ENCODE measurements around the gene SLC1A5. TPM values are rescaled to one million over a fixed set of nuclear protein-coding genes. Genes with fewer than 3 reads are reported as not detected.
"Not testable (repeated sequence)": the region's sequence is repeated elsewhere in the genome, so short reads cannot be mapped to it uniquely, and the experiment has no call there.

The SLC1A5 gene
- polyA plus RNA-seq, 1 of the 3 experiments (the other 2 are of a cell fraction), result 80.4 TPM

- Histone ChIP-seq H3F3A (replicated peaks; ENCODE audit: insufficient read depth) (peaks cover 22% of the 10 kb centered on the region), H3K9ac (no peak overlapping the region), H3K27ac (ENCODE audit: low read depth in 2 of 2, low read length in 1 of 2) (no peak overlapping the region), H3K9me3 (no peaks in the 10 kb centered on the region), H3K36me3 (replicated peaks in 1 of 2; ENCODE audit: control insufficient read depth in 1 of 2, insufficient read depth in 2 of 2, low read length in 1 of 2) (peaks cover 14 to 40% of the 10 kb centered on the region in 2 experiments), H2AFZ (ENCODE audit: low read depth) (no peak overlapping the region), H3K27me3 (ENCODE audit: insufficient read depth) (no peaks in the 10 kb centered on the region), H3K4me3 (ENCODE audit: low read depth in 2 of 2, low read length in 1 of 2) (no peak overlapping the region), H3K4me2 (no peak overlapping the region), H3K79me2 (ENCODE audit: insufficient read depth) (peaks cover 66% of the 10 kb centered on the region), H4K20me1 (ENCODE audit: insufficient read depth) (peaks cover 12% of the 10 kb centered on the region; the same call in 1 of the 2 replicates), H3K4me1 (ENCODE audit: control insufficient read depth in 1 of 2, insufficient read depth in 2 of 2, low read depth in 1 of 2, low read length in 1 of 2) (peaks cover 18 to 30% of the 10 kb centered on the region in 2 experiments; a peak in 3 of 4 replicates), H3K9me2 (no peaks in the 10 kb centered on the region)
- DNase-seq, result no peak
- CTCF ChIA-PET, result interaction anchor here (0.9 to 3.5 kb wide), 2 partner anchors 16 to 58 kb away, joined by 3 to 18 read pairs; no protein-coding TSS in a partner anchor
- no peak for TF ChIP-seq YY1 (IDR thresholded peaks at IDR 0.05; ENCODE audit: low read depth)
- TF ChIP-seq EP300 (IDR thresholded peaks at IDR 0.05; ENCODE audit: borderline replicate concordance in 1 of 2, low read depth in 1 of 2, low read length in 1 of 2), result no peak
- no peak for TF ChIP-seq ELF1 (IDR thresholded peaks at IDR 0.05)
- TF ChIP-seq TCF12 (IDR thresholded peaks at IDR 0.05), result no peak
- TF ChIP-seq, protein P1, sequence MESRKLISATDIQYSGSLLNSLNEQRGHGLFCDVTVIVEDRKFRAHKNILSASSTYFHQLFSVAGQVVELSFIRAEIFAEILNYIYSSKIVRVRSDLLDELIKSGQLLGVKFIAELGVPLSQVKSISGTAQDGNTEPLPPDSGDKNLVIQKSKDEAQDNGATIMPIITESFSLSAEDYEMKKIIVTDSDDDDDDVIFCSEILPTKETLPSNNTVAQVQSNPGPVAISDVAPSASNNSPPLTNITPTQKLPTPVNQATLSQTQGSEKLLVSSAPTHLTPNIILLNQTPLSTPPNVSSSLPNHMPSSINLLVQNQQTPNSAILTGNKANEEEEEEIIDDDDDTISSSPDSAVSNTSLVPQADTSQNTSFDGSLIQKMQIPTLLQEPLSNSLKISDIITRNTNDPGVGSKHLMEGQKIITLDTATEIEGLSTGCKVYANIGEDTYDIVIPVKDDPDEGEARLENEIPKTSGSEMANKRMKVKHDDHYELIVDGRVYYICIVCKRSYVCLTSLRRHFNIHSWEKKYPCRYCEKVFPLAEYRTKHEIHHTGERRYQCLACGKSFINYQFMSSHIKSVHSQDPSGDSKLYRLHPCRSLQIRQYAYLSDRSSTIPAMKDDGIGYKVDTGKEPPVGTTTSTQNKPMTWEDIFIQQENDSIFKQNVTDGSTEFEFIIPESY (IDR thresholded peaks at IDR 0.05; ENCODE audit: borderline replicate concordance, low read depth), result no peak
- no peak for TF ChIP-seq GABPA (IDR thresholded peaks at IDR 0.05; ENCODE audit: low read depth)
- TF ChIP-seq CHD2 (IDR thresholded peaks at IDR 0.05; ENCODE audit: low read length, partially characterized antibody), result no peak
- no peak for TF ChIP-seq CTCF (IDR thresholded peaks at IDR 0.05)
- TF ChIP-seq FOXJ3 (CRISPR knock-in tag; IDR thresholded peaks at IDR 0.05), result no peak
- TF ChIP-seq, protein P2, sequence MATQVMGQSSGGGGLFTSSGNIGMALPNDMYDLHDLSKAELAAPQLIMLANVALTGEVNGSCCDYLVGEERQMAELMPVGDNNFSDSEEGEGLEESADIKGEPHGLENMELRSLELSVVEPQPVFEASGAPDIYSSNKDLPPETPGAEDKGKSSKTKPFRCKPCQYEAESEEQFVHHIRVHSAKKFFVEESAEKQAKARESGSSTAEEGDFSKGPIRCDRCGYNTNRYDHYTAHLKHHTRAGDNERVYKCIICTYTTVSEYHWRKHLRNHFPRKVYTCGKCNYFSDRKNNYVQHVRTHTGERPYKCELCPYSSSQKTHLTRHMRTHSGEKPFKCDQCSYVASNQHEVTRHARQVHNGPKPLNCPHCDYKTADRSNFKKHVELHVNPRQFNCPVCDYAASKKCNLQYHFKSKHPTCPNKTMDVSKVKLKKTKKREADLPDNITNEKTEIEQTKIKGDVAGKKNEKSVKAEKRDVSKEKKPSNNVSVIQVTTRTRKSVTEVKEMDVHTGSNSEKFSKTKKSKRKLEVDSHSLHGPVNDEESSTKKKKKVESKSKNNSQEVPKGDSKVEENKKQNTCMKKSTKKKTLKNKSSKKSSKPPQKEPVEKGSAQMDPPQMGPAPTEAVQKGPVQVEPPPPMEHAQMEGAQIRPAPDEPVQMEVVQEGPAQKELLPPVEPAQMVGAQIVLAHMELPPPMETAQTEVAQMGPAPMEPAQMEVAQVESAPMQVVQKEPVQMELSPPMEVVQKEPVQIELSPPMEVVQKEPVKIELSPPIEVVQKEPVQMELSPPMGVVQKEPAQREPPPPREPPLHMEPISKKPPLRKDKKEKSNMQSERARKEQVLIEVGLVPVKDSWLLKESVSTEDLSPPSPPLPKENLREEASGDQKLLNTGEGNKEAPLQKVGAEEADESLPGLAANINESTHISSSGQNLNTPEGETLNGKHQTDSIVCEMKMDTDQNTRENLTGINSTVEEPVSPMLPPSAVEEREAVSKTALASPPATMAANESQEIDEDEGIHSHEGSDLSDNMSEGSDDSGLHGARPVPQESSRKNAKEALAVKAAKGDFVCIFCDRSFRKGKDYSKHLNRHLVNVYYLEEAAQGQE (IDR thresholded peaks at IDR 0.05; ENCODE audit: low read depth, low read length), result no peak
- TF ChIP-seq, protein P3, sequence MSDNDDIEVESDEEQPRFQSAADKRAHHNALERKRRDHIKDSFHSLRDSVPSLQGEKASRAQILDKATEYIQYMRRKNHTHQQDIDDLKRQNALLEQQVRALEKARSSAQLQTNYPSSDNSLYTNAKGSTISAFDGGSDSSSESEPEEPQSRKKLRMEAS (IDR thresholded peaks at IDR 0.05; ENCODE audit: low read depth), result no peak
- WGBS (ENCODE audit: low lambda C conversion rate), result 98% methylated on average over 4 of the region's 7 CpGs
- POLR2A ChIA-PET, result interaction anchor here (0.7 kb wide), 1 partner anchor 462 kb away, joined by 3 read pairs; no protein-coding TSS in a partner anchor
These were observed 5.9 kb downstream of the SLC1A5 start for GRCh38 chr19:46782355-46783019.

DNA sequence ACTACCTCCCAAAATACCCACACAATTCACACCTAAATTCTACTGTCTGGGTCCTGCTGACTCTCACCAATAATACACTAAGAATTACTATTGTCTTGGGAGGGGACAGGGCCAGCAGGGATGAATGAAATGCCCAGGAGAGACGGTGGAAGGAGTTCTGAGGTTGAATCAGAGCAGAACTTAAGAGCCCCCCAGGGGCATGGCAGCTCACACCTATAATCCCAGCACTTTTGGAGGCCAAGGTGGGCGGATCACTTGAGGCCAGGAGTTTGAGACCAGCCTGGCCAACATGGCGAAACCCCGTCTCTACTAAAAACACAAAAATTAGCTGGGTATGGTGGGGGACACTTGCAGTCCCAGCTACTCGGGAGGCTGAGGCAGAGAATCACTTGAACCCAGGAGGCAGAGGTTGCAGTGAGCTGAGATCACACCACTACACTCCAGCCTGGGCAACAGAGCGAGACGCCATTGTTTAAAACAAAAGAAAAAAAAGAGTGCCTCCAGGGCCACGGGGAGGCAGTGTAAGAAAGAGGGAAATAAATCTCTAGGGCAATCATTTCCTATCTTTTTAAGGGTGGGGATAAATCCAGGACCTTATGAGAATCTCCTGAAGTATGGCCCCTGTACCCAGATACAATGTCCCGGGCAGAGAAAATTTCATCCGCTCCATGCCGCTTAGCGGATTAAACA is 10.3 kb downstream of the SLC1A5 start:
- Histone ChIP-seq H3K79me2 (ENCODE audit: insufficient read depth) (peaks cover 23% of the 10 kb centered on the region), H3K36me3 (replicated peaks in 1 of 2; ENCODE audit: control insufficient read depth in 1 of 2, insufficient read depth in 2 of 2, low read length in 1 of 2) (peaks cover 34 to 56% of the 10 kb centered on the region in 2 experiments)
- DNase-seq; H3K27me3 ChIP-seq (ENCODE audit: insufficient read depth); H3K4me1 ChIP-seq (ENCODE audit: control insufficient read depth in 1 of 2, insufficient read depth in 2 of 2, low read depth in 1 of 2, low read length in 1 of 2); H3K4me3 ChIP-seq (ENCODE audit: low read depth in 2 of 2, low read length in 1 of 2); H2AFZ ChIP-seq (ENCODE audit: low read depth); H3K9me3 ChIP-seq; H4K20me1 ChIP-seq (ENCODE audit: insufficient read depth); H3K9me2 ChIP-seq; H3K9ac ChIP-seq; H3K27ac ChIP-seq (ENCODE audit: low read depth in 2 of 2, low read length in 1 of 2); H3K4me2 ChIP-seq; H3F3A ChIP-seq (replicated peaks; ENCODE audit: insufficient read depth): not testable (repeated sequence)
- ChIA-PET POLR2A (interaction anchor here (0.6 kb wide), 1 partner anchor 215 kb away, joined by 5 read pairs; no protein-coding TSS in a partner anchor), CTCF (interaction anchor here (1.6 to 2.5 kb wide), 2 partner anchors 12 to 62 kb away, joined by 9 to 12 read pairs; no protein-coding TSS in a partner anchor)
- WGBS (ENCODE audit: low lambda C conversion rate), result 91% methylated on average over 10 of the region's 12 CpGs

Data from SK-N-SH (cell line).